Left lung (tissue), 10 donors: ENCODE results near the gene GSTM1. TPM values are rescaled to one million over a fixed set of nuclear protein-coding genes. Genes with fewer than 3 reads are reported as not detected.
A peak's percentile ranks its signal among the peaks of the same experiment; 100 is the strongest.

Source experiments
- ATAC-seq: fragments of 200-7000 bp; cut with Tn5 transposase; one replicate; pipeline ENCODE4 v1.9.1; 2020; ENCODE audit warnings: moderate library complexity
- DNase-seq, 4 donors: peaks; one replicate each; pipeline ENCODE4 v3.0.0-alpha.2; 2013 to 2020
- H3K27ac ChIP-seq, 2 donors: fragments of 200-600 bp; sonication (generic) in 1 of 2; one replicate each; pipeline versions ENCODE4 v1.5.0 to v1.8.0; 2020 to 2021
- H3K27me3 ChIP-seq, 2 donors: fragments of 200-600 bp; sonication (generic) in 1 of 2; one replicate each; pipeline versions ENCODE4 v1.5.0 to v1.8.0; 2020 to 2021
- H3K36me3 ChIP-seq, 2 donors: fragments of 200-600 bp; sonication (generic) in 1 of 2; one replicate each; pipeline versions ENCODE4 v1.5.0 to v1.8.0; 2020 to 2021
- H3K4me1 ChIP-seq, 2 donors: fragments of 200-600 bp; one replicate each; pipeline ENCODE4 v1.8.0; 2021
- H3K4me3 ChIP-seq, 2 donors: fragments of 200-600 bp; sonication (generic) in 1 of 2; one replicate each; pipeline versions ENCODE4 v1.5.0 to v1.8.0; 2020 to 2021; ENCODE audit warnings: mild to moderate bottlenecking in 1 of 2
- H3K9me3 ChIP-seq, 2 donors: fragments of 200-600 bp; sonication (generic) in 1 of 2; one replicate each; pipeline versions ENCODE4 v1.5.0 to v1.8.0; 2020 to 2021
- intact Hi-C, 2 donors: fragments of 100-400 bp; cut with DNase I; formaldehyde crosslinking; loops; one replicate each; pipeline versions ENCODE4 v1.11.2 to v1.14.2; 2022
- polyA plus RNA-seq, 6 donors: library from polyadenylated mRNA; unstranded; fragments of 120-200 nt; gene quantifications; one replicate each; pipeline ENCODE4 v1.2.1, GENCODE V29; 2013; ENCODE audit not compliant: insufficient read length in 6 of 6
- total RNA-seq, 2 donors: library from RNA; stranded (reverse); fragmentation: NEBNext Ultra II Directional; extraction: Animal tissue kit (Norgen Biotek cat#: 25700); gene quantifications; one replicate each; pipeline ENCODE4 v1.2.1, GENCODE V29; 2021
- TF ChIP-seq, protein P1 (sequence below), 2 donors: fragments of 200-600 bp; sonication (generic) in 1 of 2; IDR thresholded peaks; one replicate each; pipeline versions ENCODE4 v1.5.0 to v1.8.0; 2021; ENCODE audit warnings: antibody characterized with exemption in 2 of 2
- donor health status: DM: no; HTN: yes; CAD: no.
- donor health status: DM: no; HTN: no; CAD: no.

Gene GSTM1
- total and polyA plus RNA-seq, 8 donors = 1.7 to 165 (median 96.2) TPM; not detected in 1

DNA sequence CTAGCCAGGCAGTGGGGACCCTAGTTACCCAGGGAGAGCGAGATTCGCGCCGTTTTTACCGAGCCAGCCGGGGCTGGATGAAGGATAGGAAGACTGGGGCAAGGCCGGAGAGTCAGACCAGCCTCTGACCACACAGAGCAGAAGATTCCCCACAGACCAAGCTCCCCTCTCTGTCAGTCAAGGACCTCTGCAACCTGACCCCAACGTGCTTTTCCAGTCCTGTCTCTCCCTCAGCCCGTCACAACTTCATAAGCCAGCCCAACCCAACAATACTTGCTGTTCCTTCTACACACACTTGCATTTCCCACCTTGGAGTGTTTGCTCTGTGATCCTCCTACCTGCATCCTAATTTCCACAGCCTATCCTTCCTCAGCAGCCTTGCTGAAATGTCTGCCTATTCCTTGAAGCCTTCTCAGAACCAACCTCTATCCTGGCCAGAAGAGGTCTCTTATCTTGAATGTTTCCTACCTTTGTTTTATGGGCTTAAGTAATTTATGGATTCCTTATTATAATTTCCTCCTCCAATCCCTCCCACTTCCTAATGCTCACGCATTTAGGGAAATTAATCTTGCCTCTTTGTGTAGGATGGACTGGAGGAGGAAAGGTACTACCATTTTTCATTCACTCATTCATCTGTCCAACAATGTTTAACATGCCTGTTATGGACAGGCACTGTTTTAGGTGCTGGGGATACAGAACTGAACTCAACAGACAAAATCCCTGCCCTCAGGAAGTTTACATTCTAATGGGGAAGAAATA is 53.2 kb downstream of the GSTM1 start, which contains the start of gene GSTM3:
GSTM3 (minus strand) TSS at position 424 of the 759 bp plus-strand sequence. CDS start 751 bp downstream, outside the sequence.
- TF ChIP-seq, protein P1, sequence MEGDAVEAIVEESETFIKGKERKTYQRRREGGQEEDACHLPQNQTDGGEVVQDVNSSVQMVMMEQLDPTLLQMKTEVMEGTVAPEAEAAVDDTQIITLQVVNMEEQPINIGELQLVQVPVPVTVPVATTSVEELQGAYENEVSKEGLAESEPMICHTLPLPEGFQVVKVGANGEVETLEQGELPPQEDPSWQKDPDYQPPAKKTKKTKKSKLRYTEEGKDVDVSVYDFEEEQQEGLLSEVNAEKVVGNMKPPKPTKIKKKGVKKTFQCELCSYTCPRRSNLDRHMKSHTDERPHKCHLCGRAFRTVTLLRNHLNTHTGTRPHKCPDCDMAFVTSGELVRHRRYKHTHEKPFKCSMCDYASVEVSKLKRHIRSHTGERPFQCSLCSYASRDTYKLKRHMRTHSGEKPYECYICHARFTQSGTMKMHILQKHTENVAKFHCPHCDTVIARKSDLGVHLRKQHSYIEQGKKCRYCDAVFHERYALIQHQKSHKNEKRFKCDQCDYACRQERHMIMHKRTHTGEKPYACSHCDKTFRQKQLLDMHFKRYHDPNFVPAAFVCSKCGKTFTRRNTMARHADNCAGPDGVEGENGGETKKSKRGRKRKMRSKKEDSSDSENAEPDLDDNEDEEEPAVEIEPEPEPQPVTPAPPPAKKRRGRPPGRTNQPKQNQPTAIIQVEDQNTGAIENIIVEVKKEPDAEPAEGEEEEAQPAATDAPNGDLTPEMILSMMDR (IDR thresholded peaks at IDR 0.05) = no peak
- intact Hi-C loops = no loop called here
- Histone ChIP-seq H3K4me3 (peak within 1 kb of the TSS; percentile 53 to 69), H3K27me3 (peaks cover 7 to 22% of the 10 kb centered on the region in 2 donors), H3K36me3 (no peaks in the 10 kb centered on the region), H3K27ac (peak within 1 kb of the TSS in 1 of 2 donors; percentile 72), H3K9me3 (no peaks in the 10 kb centered on the region), H3K4me1 (peaks cover 5 to 18% of the 10 kb centered on the region in 2 donors)
- no peak for DNase-seq
- peak; percentile 36 for ATAC-seq

Other genes starting within 250 kb of the GSTM1 start
- 1 to 10 TPM; 3.6 to 4.5 TPM for gene SYPL2, start 221.3 kb upstream of the GSTM1 start, total RNA-seq
- gene SYPL2, start 221.3 kb upstream of the GSTM1 start, polyA plus RNA-seq = under 1 TPM; 0.14 to 0.37 (median 0.21) TPM
- 1 to 10 TPM; 4.7 to 5.6 TPM for gene ATXN7L2, start 203.9 kb upstream of the GSTM1 start, total RNA-seq
- gene ATXN7L2, start 203.9 kb upstream of the GSTM1 start, polyA plus RNA-seq = 10 to 100 TPM in 2 of 6 donors, 1 to 10 TPM in 4; 7.4 to 11.7 (median 8.2) TPM
- 10 to 100 TPM; 11.3 to 14.9 TPM for gene CYB561D1, start 193.7 kb upstream of the GSTM1 start, total RNA-seq
- gene CYB561D1, start 193.7 kb upstream of the GSTM1 start, polyA plus RNA-seq = 1 to 10 TPM; 6.0 to 10.0 (median 7.6) TPM
- gene AMIGO1, start 178.1 kb upstream of the GSTM1 start, total RNA-seq = 1 to 10 TPM; 4.1 to 8.1 TPM
- 1 to 10 TPM; 3.1 to 4.6 (median 3.5) TPM for gene AMIGO1, start 178.1 kb upstream of the GSTM1 start, polyA plus RNA-seq
- gene GPR61, start 147.9 kb upstream of the GSTM1 start, total RNA-seq = not detected
- under 1 TPM; 0.43 to 0.93 (median 0.69) TPM for gene GPR61, start 147.9 kb upstream of the GSTM1 start, polyA plus RNA-seq
- gene GNAI3, start 139.2 kb upstream of the GSTM1 start, total RNA-seq = 1 to 10 TPM; 6.4 to 9.9 TPM
- gene GNAI3, start 139.2 kb upstream of the GSTM1 start, polyA plus RNA-seq = 10 to 100 TPM in 5 of 6 donors, 1 to 10 TPM in 1; 9.8 to 11.5 (median 11.1) TPM
- not detected for gene GNAT2, start 68.2 kb upstream of the GSTM1 start, total RNA-seq
- gene GNAT2, start 68.2 kb upstream of the GSTM1 start, polyA plus RNA-seq = under 1 TPM in 1 of 6 donors, not detected in 5; 0.21 TPM
- 10 to 100 TPM; 49.5 to 86.9 TPM for gene AMPD2, start 68.0 kb upstream of the GSTM1 start, total RNA-seq
- 10 to 100 TPM; 38.7 to 62.1 (median 47.4) TPM for gene AMPD2, start 68.0 kb upstream of the GSTM1 start, polyA plus RNA-seq
- gene GSTM4, start 31.7 kb upstream of the GSTM1 start, total RNA-seq = 10 to 100 TPM; 20.2 to 22.2 TPM
- gene GSTM4, start 31.7 kb upstream of the GSTM1 start, polyA plus RNA-seq = 10 to 100 TPM; 28.7 to 37.2 (median 29.8) TPM
- gene GSTM2, start 19.8 kb upstream of the GSTM1 start, total RNA-seq = 10 to 100 TPM; 25.4 to 28.3 TPM
- 100 to 1,000 TPM; 188 to 281 (median 236) TPM for gene GSTM2, start 19.8 kb upstream of the GSTM1 start, polyA plus RNA-seq
- 10 to 100 TPM in 1 of 2 donors, 1 to 10 TPM in 1; 8.4 to 11.6 TPM for gene GSTM5, start 24.4 kb downstream of the GSTM1 start, total RNA-seq
- 10 to 100 TPM; 56.3 to 91.2 (median 65.1) TPM for gene GSTM5, start 24.4 kb downstream of the GSTM1 start, polyA plus RNA-seq
- gene GSTM3, start 53.2 kb downstream of the GSTM1 start, total RNA-seq = 10 to 100 TPM; 13.8 to 30.9 TPM
- 100 to 1,000 TPM in 4 of 6 donors, 10 to 100 TPM in 2; 83.6 to 142 (median 114) TPM for gene GSTM3, start 53.2 kb downstream of the GSTM1 start, polyA plus RNA-seq
- gene EPS8L3, start 76.1 kb downstream of the GSTM1 start, total RNA-seq = not detected
- under 1 TPM; 0.21 to 0.99 (median 0.52) TPM for gene EPS8L3, start 76.1 kb downstream of the GSTM1 start, polyA plus RNA-seq
- gene CSF1, start 223.0 kb downstream of the GSTM1 start, total RNA-seq = 10 to 100 TPM; 45.7 to 68.0 TPM
- gene CSF1, start 223.0 kb downstream of the GSTM1 start, polyA plus RNA-seq = 10 to 100 TPM in 2 of 6 donors, 1 to 10 TPM in 4; 6.9 to 12.8 (median 9.1) TPM